ENCODE results near the gene CES3. TPM values are rescaled to one million over a fixed set of nuclear protein-coding genes. Genes with fewer than 3 reads are reported as not detected.
A peak's percentile ranks its signal among the peaks of the same experiment; 100 is the strongest.

The CES3 gene
- total RNA-seq, 2 experiments from 2014 or later = 2.1 to 2.9 TPM

GRCh38 chr16:66946974-66947301 is 14.1 kb upstream of the CES3 start:
- H3K9me3 Mint-ChIP-seq = no peaks in the 10 kb centered on the region
- ChIA-PET CTCF (interaction anchor here (0.8 to 1.4 kb wide), 5 partner anchors 21 to 211 kb away, joined by 3 to 4 read pairs (median 3); partner anchors contain the start of gene RRAD), POLR2A (interaction anchor here (0.6 kb wide), 1 partner anchor 251 kb away, joined by 3 read pairs; no protein-coding TSS in a partner anchor)
- no peak overlapping the region for H3K27ac Mint-ChIP-seq
- TF ChIP-seq CTCF (IDR thresholded peaks at IDR 0.05) = no peak
- peaks cover 33% of the 10 kb centered on the region for H3K27me3 Mint-ChIP-seq
- peaks cover 9% of the 10 kb centered on the region for H3K36me3 Mint-ChIP-seq (ENCODE audit: low read depth)
- ATAC-seq (no peak), DNase-seq (no peak)
- peak overlapping the region; percentile 79 for H3K4me3 Mint-ChIP-seq
- H3K4me1 Mint-ChIP-seq (ENCODE audit: low read depth) = peaks cover 22% of the 10 kb centered on the region
- intact Hi-C loops (cut with micrococcal nuclease) = no loop called here

GRCh38 chr16:66947302-66948065 is 13.6 kb upstream of the CES3 start:
- Mint-ChIP-seq H3K4me1 (ENCODE audit: low read depth) (peaks cover 22% of the 10 kb centered on the region), H3K9me3 (no peaks in the 10 kb centered on the region), H3K27ac (no peak overlapping the region), H3K36me3 (ENCODE audit: low read depth) (peaks cover 5% of the 10 kb centered on the region), H3K27me3 (peaks cover 34% of the 10 kb centered on the region), H3K4me3 (peak overlapping the region; percentile 79)
- ChIA-PET CTCF (interaction anchor here (0.7 to 1.4 kb wide), 8 partner anchors 10 to 210 kb away, joined by 3 to 4 read pairs (median 4); partner anchors contain the start of gene RRAD), POLR2A (no interaction called here)
- TF ChIP-seq CTCF (IDR thresholded peaks at IDR 0.05) = peak; percentile 88
- intact Hi-C loops (cut with micrococcal nuclease) = no loop called here
- peak; percentile 93 for ATAC-seq
- peak; percentile 95 for DNase-seq

GRCh38 chr16:66948134-66948836 is 12.8 kb upstream of the CES3 start:
- intact Hi-C loops (cut with micrococcal nuclease) = no loop called here
- ATAC-seq = peak; percentile 26
- ChIA-PET CTCF (interaction anchor here (1.1 to 2.8 kb wide), 3 partner anchors 13 to 207 kb away, joined by 4 to 12 read pairs (median 10); partner anchors contain the start of gene CES3), POLR2A (no interaction called here)
- Mint-ChIP-seq H3K36me3 (ENCODE audit: low read depth) (no peaks in the 10 kb centered on the region), H3K9me3 (no peaks in the 10 kb centered on the region), H3K27me3 (peaks cover 39% of the 10 kb centered on the region), H3K4me3 (peak overlapping the region; percentile 79), H3K4me1 (ENCODE audit: low read depth) (peaks cover 22% of the 10 kb centered on the region), H3K27ac (no peak overlapping the region)
- TF ChIP-seq CTCF (IDR thresholded peaks at IDR 0.05) = no peak
- no peak for DNase-seq

GRCh38 chr16:66948837-66949225 is 12.2 kb upstream of the CES3 start:
- ChIA-PET CTCF (interaction anchor here (2.4 to 2.8 kb wide), 2 partner anchors 13 to 206 kb away, joined by 10 to 12 read pairs; partner anchors contain the start of gene CES3), POLR2A (no interaction called here)
- TF ChIP-seq CTCF (IDR thresholded peaks at IDR 0.05) = no peak
- Mint-ChIP-seq H3K36me3 (ENCODE audit: low read depth) (no peaks in the 10 kb centered on the region), H3K9me3 (no peaks in the 10 kb centered on the region), H3K4me1 (ENCODE audit: low read depth) (peaks cover 22% of the 10 kb centered on the region), H3K4me3 (peak overlapping the region; percentile 79), H3K27ac (no peak overlapping the region), H3K27me3 (peaks cover 40% of the 10 kb centered on the region)
- ATAC-seq (no peak), DNase-seq (no peak)
- intact Hi-C loops (cut with micrococcal nuclease) = no loop called here

- TF ChIP-seq CTCF (IDR thresholded peaks at IDR 0.05) = no peak
- H3K4me3 Mint-ChIP-seq = no peak overlapping the region
- no peaks in the 10 kb centered on the region for H3K9me3 Mint-ChIP-seq
- ATAC-seq = no peak
- H3K27me3 Mint-ChIP-seq = peaks cover 43% of the 10 kb centered on the region
- no peak for DNase-seq
- H3K36me3 Mint-ChIP-seq (ENCODE audit: low read depth) = no peaks in the 10 kb centered on the region
- peaks cover 22% of the 10 kb centered on the region for H3K4me1 Mint-ChIP-seq (ENCODE audit: low read depth)
- no peak overlapping the region for H3K27ac Mint-ChIP-seq
- ChIA-PET CTCF (interaction anchor here (2.4 to 2.8 kb wide), 2 partner anchors 12 to 206 kb away, joined by 10 to 12 read pairs; partner anchors contain the start of gene CES3), POLR2A (no interaction called here)
- intact Hi-C loops (cut with micrococcal nuclease) = no loop called here
These were observed 11.6 kb upstream of the CES3 start for GRCh38 chr16:66949472-66949871.

Measured in activated CD8-positive, alpha-beta T cell treated with anti-CD3 and anti-CD28 coated beads for 36 hours (primary cell).